ENCODE measurements around the gene CENPVL3. TPM values are rescaled to one million over a fixed set of nuclear protein-coding genes. Genes with fewer than 3 reads are reported as not detected.

The CENPVL3 gene
- not detected in 2 replicates for total RNA-seq

DNA sequence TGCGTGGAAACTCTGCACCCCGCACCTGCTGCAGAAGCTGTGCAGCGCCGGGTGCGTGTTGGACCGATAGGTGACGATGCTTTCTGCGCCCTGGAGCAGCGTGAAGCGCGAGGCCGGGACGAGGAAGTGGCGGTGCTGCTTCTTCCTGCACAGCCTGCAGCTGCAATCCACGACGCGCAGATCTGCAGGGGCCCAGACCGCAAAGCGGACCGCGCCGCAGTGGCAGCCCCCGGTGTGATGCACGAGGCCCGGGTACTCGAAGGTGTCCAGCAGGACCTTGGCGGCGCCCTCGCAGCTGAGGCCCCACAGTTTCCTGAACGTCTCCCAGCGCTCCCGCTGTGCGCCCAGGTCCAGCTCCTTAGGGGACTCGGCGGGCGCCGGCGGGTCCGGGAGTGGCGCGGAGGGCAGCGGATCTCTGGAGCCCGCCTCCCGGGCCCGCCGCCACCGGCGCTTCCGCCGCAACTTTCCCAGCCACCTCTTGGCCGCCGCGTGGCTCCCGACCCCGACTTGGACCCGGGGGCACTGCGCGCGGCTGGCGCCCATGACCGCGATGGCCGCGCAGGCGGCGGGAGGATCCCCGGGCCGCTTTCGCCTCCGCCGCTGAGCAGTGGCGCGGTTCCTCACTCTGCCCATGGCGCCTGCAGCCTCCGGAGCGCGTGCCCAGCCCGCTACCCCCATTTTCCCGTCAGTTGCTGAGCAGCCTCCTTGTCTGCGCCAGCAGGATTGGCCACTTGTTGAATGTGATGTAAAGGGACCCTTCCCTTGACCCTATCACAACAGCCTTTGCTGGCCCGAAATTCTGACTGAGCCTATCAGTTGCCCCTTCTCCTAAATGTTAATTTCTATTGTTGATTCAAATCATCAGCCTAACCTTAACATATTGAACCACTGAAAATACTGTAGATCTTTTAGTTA, at the start of gene CENPVL3:
Gene CENPVL3, minus strand, starts transcription at position 672 of the 915 bp plus-strand sequence. Its CDS starts 39 bp downstream, at position 633.

Other genes with a start within 250 kb of the CENPVL3 start
- 0.59 and 1.1 TPM in 2 replicates for gene NUDT11, start 122.3 kb downstream of the CENPVL3 start, total RNA-seq
- not detected in 2 replicates for gene CENPVL2, start 63.9 kb upstream of the CENPVL3 start, total RNA-seq
- not detected in 2 replicates for gene CENPVL1, start 91.6 kb upstream of the CENPVL3 start, total RNA-seq
- 3.4 and 3.5 TPM in 2 replicates for gene GSPT2, start 124.5 kb upstream of the CENPVL3 start, total RNA-seq

Data from mammary microvascular endothelial cell (primary cell).